ENCODE results near the gene GTPBP8.

DNA sequence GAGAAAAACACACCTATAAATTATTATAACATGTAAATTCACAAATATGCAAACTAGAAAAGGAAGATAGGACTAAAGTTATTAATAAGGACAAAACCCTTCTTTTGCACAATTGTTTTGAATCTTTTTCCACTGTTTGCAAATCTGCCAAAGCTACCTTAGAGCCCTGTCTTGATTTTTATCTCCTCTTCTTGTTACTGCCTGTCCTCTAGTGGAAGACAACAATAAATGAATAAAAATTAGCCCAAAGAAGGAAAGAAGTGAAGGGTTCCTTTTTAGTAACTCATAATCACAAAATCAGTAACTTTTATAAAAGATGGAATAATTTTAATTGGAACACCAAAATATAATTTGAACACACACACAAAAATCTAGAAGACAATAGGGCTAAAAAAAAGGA, 18.6 kb upstream of the GTPBP8 start:
- TF ChIP-seq, protein P1, sequence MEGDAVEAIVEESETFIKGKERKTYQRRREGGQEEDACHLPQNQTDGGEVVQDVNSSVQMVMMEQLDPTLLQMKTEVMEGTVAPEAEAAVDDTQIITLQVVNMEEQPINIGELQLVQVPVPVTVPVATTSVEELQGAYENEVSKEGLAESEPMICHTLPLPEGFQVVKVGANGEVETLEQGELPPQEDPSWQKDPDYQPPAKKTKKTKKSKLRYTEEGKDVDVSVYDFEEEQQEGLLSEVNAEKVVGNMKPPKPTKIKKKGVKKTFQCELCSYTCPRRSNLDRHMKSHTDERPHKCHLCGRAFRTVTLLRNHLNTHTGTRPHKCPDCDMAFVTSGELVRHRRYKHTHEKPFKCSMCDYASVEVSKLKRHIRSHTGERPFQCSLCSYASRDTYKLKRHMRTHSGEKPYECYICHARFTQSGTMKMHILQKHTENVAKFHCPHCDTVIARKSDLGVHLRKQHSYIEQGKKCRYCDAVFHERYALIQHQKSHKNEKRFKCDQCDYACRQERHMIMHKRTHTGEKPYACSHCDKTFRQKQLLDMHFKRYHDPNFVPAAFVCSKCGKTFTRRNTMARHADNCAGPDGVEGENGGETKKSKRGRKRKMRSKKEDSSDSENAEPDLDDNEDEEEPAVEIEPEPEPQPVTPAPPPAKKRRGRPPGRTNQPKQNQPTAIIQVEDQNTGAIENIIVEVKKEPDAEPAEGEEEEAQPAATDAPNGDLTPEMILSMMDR (IDR thresholded peaks at IDR 0.05) = no peak
- no peak for TF ChIP-seq POLR2A (IDR thresholded peaks at IDR 0.05)

Data from adrenal gland (tissue), 5 donors.